NB4 (cell line): Measurements from ENCODE around the gene C1orf210.

Experiments
- DNase-seq: peaks from one replicate; pipeline ENCODE4 v3.0.0; 2010; ENCODE audit warnings: low read depth
- H3K4me3 ChIP-seq: one replicate; pipeline ENCODE4 v1.5.1; 2011; ENCODE audit warnings: mild to moderate bottlenecking, low read depth, low read length, moderate library complexity
- MYC ChIP-seq: IDR thresholded peaks from 2 replicates; pipeline ENCODE4 v1.6.1; 2011; ENCODE audit warnings: low read depth, low read length
- POLR2A ChIP-seq: IDR thresholded peaks from 2 replicates; pipeline ENCODE4 v1.6.1; 2011; ENCODE audit warnings: mild to moderate bottlenecking; ENCODE audit not compliant: insufficient read length; ENCODE audit errors: extremely low read depth
- TF ChIP-seq, protein P1 (sequence below): IDR thresholded peaks from 2 replicates; pipeline ENCODE4 v1.6.1; 2011; ENCODE audit warnings: low read depth, low read length
- TF ChIP-seq, protein P2 (sequence below): IDR thresholded peaks from one replicate; pipeline ENCODE4 v1.5.1; 2012; ENCODE audit warnings: low read depth, low read length

The C1orf210 gene

DNA sequence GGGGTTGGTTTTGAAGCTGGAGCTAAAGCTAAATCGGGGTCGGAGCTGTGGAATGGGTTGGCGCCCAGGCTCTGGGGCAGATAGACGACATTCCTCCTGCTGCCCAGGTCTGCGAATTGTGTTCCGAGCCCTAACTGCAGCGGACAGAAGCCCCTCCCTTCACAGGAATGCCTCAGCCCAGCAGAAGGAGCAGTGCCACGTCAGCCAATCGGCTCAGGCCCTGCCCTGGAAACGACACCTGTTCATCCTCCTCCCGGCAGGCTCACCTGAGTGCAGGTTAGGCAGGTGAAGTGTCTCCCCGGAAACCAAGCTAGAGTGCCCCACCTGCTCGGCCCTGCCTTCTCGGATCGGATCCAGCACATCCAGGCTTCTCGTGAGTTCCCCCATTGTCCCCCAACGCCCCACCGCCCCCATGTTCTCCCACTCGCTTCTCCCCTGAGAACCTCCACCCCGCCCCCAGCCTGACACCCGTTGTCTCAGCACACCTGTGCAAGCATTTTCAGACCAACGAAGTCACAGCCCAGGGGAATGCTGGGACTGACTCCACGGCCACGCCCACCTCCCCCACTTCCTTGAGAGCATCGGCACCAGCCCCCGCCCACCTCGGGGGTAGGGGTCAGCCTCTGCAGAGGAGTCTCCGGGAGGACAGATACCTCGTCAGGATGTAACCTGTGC, 14.8 kb downstream of the C1orf210 start:
- no peak overlapping the region for H3K4me3 ChIP-seq
- no peak for DNase-seq

DNA sequence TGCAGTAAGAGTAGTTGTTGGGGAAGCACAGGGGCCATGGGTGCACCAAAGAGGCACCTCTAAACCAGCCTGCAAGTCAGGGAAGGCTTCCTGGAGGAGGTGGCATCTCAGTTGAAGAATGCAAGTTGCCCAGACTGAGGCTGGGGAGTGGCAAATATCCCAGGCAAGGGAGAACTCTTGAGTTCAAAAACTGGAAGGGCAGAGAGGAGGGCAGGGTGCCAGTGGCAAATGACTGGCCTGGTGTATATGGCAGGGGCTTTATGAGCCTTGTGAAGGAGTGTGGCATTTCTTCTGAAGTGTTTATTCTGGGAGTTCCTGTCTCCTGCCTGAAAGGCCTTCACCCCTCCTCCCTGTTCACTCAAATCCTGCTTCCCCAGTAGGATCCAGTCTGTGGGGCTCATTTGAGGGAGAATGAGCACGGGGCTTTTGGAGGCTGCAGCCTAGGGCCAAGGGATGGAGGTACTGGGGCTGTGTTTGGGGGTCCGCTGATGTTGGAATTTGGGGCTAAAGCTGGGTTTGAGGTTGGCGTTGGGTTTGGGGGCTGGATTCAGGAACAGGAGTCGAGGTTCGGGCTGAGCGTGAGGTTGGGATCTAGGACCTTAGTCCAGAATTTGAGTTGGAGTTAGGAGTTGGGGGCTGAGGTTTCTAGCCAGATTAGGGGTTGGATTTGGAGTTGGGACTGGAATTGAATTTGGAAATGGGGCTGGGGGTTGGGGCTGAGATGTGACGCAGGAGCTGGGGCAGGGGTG, 15.6 kb downstream of the C1orf210 start, which contains the start of gene TMEM125:
Gene TMEM125 (plus strand): TSS at position 357 of the 749 bp plus-strand sequence. CDS start 2,740 bp downstream, outside the sequence.
- TF ChIP-seq, protein P1, sequence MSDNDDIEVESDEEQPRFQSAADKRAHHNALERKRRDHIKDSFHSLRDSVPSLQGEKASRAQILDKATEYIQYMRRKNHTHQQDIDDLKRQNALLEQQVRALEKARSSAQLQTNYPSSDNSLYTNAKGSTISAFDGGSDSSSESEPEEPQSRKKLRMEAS = no peak
- TF ChIP-seq, protein P2, sequence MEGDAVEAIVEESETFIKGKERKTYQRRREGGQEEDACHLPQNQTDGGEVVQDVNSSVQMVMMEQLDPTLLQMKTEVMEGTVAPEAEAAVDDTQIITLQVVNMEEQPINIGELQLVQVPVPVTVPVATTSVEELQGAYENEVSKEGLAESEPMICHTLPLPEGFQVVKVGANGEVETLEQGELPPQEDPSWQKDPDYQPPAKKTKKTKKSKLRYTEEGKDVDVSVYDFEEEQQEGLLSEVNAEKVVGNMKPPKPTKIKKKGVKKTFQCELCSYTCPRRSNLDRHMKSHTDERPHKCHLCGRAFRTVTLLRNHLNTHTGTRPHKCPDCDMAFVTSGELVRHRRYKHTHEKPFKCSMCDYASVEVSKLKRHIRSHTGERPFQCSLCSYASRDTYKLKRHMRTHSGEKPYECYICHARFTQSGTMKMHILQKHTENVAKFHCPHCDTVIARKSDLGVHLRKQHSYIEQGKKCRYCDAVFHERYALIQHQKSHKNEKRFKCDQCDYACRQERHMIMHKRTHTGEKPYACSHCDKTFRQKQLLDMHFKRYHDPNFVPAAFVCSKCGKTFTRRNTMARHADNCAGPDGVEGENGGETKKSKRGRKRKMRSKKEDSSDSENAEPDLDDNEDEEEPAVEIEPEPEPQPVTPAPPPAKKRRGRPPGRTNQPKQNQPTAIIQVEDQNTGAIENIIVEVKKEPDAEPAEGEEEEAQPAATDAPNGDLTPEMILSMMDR = no peak
- TF ChIP-seq MYC (no peak), POLR2A (no peak)
- H3K4me3 ChIP-seq = no peak within 1 kb of the TSS
- DNase-seq = no peak

More for the DNA sequence above, 14.8 kb downstream of the C1orf210 start:
- no peak for TF ChIP-seq MYC
- no peak for TF ChIP-seq POLR2A
- TF ChIP-seq, protein P1 = no peak
- TF ChIP-seq, protein P2 = no peak

DNA sequence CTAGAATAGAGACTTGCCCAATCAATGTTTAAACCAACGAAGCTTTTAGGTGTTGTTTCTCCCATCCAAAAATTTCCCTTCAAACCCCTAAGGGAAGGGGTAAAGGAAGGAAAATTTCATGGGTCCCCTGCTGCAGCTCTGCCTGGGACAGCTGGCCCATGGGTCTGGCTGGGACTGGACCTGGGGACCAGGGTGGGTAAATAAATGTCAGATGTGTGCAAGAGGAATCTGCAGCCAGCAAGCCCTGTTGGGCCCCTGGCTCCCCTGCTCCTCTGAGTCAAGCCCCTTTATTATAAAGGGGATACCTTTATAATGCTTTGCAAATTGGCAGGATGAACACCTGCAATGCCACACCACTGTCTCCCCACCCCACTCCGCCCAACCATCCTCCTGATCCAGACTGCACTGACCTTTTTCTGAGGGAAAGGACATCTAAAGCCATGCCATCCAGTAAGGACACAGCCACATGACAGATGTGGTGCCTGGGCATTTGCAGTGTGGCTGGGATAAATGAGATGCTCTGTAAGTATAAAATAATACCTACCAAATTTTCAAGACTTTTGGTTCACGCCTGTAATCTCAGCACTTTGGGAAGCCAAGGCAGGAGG, 17.5 kb downstream of the C1orf210 start:
- no peak overlapping the region for H3K4me3 ChIP-seq
- TF ChIP-seq MYC = no peak
- TF ChIP-seq POLR2A = no peak
- TF ChIP-seq, protein P2 = no peak
- TF ChIP-seq, protein P1 = no peak
- no peak for DNase-seq

DNA sequence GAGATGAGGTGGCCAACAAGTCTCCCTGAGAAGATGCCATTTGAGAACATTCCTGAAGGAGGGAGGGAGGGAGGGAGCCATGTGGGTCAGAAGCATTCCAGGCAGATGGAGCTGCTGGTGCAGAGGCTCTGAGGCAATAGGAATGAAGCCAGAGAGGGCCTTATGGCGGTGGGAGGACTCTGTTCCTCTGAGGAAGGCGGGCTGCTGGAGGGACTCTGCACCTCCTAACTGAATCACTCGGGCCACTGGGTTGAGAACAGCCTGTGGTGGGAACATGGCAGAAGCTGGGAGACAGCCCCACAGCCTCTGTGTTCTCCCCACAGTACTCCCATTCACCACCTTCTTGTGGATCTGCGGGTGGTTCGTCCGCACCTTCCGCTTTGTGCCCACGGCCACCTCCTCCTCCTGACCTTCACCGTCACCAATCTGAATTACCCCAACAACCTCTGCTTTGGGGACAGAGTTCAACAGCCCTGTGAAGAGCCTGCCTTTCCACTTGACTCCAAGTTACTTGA, 18.0 kb downstream of the C1orf210 start:
- TF ChIP-seq MYC (no peak), POLR2A (no peak)
- TF ChIP-seq, protein P1 = no peak
- TF ChIP-seq, protein P2 = no peak
- no peak for DNase-seq
- no peak overlapping the region for H3K4me3 ChIP-seq

DNA sequence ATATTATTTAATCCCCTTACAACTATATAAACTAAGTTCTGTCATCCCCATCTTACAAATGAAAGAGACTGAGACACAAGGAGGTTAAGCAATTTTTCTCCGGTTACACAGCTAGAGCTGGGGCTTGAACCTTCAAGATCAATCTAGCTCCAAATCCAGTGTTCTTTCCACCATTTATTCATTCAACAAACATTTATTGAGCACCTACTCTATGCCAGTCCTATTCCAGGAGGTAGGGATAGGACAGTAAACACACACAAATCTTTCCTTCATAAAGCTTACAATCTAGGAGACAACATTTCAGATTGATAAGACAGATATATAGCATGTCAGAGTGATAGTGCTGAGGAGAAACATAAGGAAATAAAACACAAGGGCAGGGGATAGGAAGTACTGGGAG, 18.5 kb downstream of the C1orf210 start:
- DNase-seq = no peak

More for the DNA sequence above, 18.5 kb downstream of the C1orf210 start:
- TF ChIP-seq, protein P1 = no peak
- TF ChIP-seq MYC (no peak), POLR2A (no peak)
- TF ChIP-seq, protein P2 = no peak
- no peak overlapping the region for H3K4me3 ChIP-seq
